ENCODE measurements around the gene MAGEA8. TPM values are rescaled to one million over a fixed set of nuclear protein-coding genes. Genes with fewer than 3 reads are reported as not detected.
A peak's percentile ranks its signal among the peaks of the same experiment; 100 is the strongest.
"Not testable (repeated sequence)": the region's sequence is repeated elsewhere in the genome, so short reads cannot be mapped to it uniquely, and the experiment has no call there.

Gene MAGEA8
- not detected for polyA plus RNA-seq (2012; ENCODE audit: insufficient read depth, insufficient read length, low read depth)

GRCh38 chrX:149881081-149881711 is at the start of gene MAGEA8:
Gene MAGEA8 (plus strand): TSS chrX:149881183. CDS start chrX:149884273, 3,090 bp downstream.
- Histone ChIP-seq H3K4me1 (no peaks in the 10 kb centered on the region), H3K36me3 (no peaks in the 10 kb centered on the region), H3K4me3 (ENCODE audit: low read depth, low read length) (no peak within 1 kb of the TSS), H3K9me3 (no peaks in the 10 kb centered on the region), H3K27me3 (no peaks in the 10 kb centered on the region)
- DNase-seq: peak; percentile 36
- TF ChIP-seq, protein P1, sequence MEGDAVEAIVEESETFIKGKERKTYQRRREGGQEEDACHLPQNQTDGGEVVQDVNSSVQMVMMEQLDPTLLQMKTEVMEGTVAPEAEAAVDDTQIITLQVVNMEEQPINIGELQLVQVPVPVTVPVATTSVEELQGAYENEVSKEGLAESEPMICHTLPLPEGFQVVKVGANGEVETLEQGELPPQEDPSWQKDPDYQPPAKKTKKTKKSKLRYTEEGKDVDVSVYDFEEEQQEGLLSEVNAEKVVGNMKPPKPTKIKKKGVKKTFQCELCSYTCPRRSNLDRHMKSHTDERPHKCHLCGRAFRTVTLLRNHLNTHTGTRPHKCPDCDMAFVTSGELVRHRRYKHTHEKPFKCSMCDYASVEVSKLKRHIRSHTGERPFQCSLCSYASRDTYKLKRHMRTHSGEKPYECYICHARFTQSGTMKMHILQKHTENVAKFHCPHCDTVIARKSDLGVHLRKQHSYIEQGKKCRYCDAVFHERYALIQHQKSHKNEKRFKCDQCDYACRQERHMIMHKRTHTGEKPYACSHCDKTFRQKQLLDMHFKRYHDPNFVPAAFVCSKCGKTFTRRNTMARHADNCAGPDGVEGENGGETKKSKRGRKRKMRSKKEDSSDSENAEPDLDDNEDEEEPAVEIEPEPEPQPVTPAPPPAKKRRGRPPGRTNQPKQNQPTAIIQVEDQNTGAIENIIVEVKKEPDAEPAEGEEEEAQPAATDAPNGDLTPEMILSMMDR (IDR thresholded peaks at IDR 0.05; ENCODE audit: low read depth, low read length): peak; percentile 23; the same call in 1 of the 2 replicates

GRCh38 chrX:149831473-149831872 is 49.5 kb upstream of the MAGEA8 start:
- TF ChIP-seq, protein P1 (IDR thresholded peaks at IDR 0.05; ENCODE audit: low read depth, low read length): no peak
- H3K36me3 ChIP-seq: no peaks in the 10 kb centered on the region
- no peaks in the 10 kb centered on the region for H3K4me1 ChIP-seq
- H3K4me3 ChIP-seq (ENCODE audit: low read depth, low read length): no peak overlapping the region
- H3K9me3 ChIP-seq: no peaks in the 10 kb centered on the region
- DNase-seq: no peak
- peaks cover 3% of the 10 kb centered on the region; the same call in 1 of the 2 replicates for H3K27me3 ChIP-seq

DNA sequence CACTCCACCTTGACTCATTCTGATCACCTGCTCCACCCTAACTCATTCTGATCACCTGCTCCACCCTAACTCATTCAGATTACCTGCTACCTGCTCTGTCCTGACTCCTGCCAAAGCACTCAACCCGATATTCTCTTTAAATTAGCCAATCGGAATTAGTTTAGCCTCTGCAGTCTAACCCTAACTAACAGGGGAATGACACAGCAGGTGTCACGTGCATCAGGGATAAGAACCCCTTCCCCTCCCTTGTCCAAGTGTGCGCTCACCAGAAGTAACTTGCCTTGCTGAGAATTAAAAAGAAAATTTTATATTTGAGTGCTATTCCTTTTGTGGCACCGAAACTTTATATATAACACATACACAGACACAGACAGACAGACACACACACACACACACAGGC is 44.3 kb upstream of the MAGEA8 start:
- H3K4me1 ChIP-seq, H3K27me3 ChIP-seq: not testable (repeated sequence)

GRCh38 chrX:149837167-149837566 is 43.8 kb upstream of the MAGEA8 start:
- H3K27me3 ChIP-seq: no peaks in the 10 kb centered on the region
- H3K4me3 ChIP-seq (ENCODE audit: low read depth, low read length): no peak overlapping the region
- no peaks in the 10 kb centered on the region for H3K36me3 ChIP-seq
- no peaks in the 10 kb centered on the region for H3K9me3 ChIP-seq
- no peak for DNase-seq
- no peaks in the 10 kb centered on the region for H3K4me1 ChIP-seq
- TF ChIP-seq, protein P1 (IDR thresholded peaks at IDR 0.05; ENCODE audit: low read depth, low read length): no peak

More for the DNA sequence above, 44.3 kb upstream of the MAGEA8 start:
- H3K36me3 ChIP-seq; H3K9me3 ChIP-seq; DNase-seq; H3K4me3 ChIP-seq (ENCODE audit: low read depth, low read length): not testable (repeated sequence)

DNA sequence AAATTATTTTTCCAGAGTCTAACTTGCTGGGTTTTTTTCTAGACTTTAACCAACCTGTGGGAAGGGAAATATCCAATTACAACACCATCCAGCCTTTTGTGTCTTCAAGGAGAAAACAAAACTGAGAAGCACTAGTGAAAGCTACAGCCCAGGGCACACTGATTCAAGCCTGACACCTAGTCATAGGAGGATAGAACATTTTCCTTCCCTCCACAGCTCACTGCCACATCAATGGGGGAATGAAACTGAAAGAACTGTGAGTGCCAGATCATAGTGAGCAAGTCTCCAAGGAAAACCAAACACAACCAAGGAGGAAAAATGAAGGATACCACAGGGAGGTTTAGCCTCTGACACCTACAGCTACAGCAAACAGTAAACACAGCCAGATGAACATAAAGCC is 43.3 kb upstream of the MAGEA8 start:
- Histone ChIP-seq H3K27me3 (no peaks in the 10 kb centered on the region), H3K4me3 (ENCODE audit: low read depth, low read length) (no peak overlapping the region), H3K4me1 (no peaks in the 10 kb centered on the region), H3K9me3 (no peaks in the 10 kb centered on the region), H3K36me3 (no peaks in the 10 kb centered on the region)
- TF ChIP-seq, protein P1 (IDR thresholded peaks at IDR 0.05; ENCODE audit: low read depth, low read length): no peak
- DNase-seq: no peak

DNA sequence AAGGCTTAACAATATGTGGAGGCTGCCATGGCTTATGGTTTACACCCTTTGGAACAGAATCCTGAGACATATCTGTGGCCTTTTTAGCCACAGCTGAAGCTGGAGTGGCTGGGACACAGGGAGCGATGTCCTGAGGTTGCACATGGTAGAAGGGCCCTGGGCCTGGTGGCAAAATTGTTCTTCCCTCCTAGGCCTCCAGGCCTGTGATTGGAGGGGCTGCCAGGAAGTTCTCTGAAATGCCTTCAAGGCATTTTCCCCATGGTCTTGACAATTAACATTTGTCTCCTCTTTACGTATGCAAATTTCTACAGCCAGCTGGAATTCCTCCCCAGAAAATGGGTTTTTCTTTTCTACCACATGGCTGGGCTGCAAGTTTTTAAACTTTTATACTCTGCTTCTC is 39.1 kb upstream of the MAGEA8 start:
- Histone ChIP-seq H3K36me3 (no peaks in the 10 kb centered on the region), H3K9me3 (no peaks in the 10 kb centered on the region), H3K27me3 (no peaks in the 10 kb centered on the region), H3K4me3 (ENCODE audit: low read depth, low read length) (no peak overlapping the region), H3K4me1 (no peaks in the 10 kb centered on the region)
- TF ChIP-seq, protein P1 (IDR thresholded peaks at IDR 0.05; ENCODE audit: low read depth, low read length): no peak
- DNase-seq: no peak

Data from BE2C (cell line).